ENCODE data around the gene BRCC3. TPM values are rescaled to one million over a fixed set of nuclear protein-coding genes. Genes with fewer than 3 reads are reported as not detected.

The BRCC3 gene
- polyA plus RNA-seq, 1 donor (not counting 4 experiments of a cell fraction or from before 2014, with no cell fraction given): 24.8 TPM

- no peak for TF ChIP-seq CTCF (optimal IDR thresholded peaks at IDR 0.05 in 1 of 3, IDR thresholded peaks at IDR 0.05 in 1 of 3, conservative IDR thresholded peaks at IDR 0.05 in 1 of 3; ENCODE audit: extremely low read depth in 1 of 3, insufficient read depth in 2 of 3, low read length in 3 of 3)
- TF ChIP-seq EZH2 (IDR thresholded peaks at IDR 0.05; ENCODE audit: low read length): no peak
Measured at GRCh38 chrX:155132110-155132509, 60.8 kb downstream of the BRCC3 start.

GRCh38 chrX:155134255-155134654 lies 62.9 kb downstream of the BRCC3 start:
- no peaks in the 10 kb centered on the region for H3K79me2 ChIP-seq (ENCODE audit: control insufficient read depth, insufficient read depth, low read length)
- H3K36me3 ChIP-seq (ENCODE audit: control insufficient read depth in 2 of 2, extremely low read depth in 1 of 2, insufficient read depth in 2 of 2, low read length in 2 of 2): no peaks in the 10 kb centered on the region
- no peaks in the 10 kb centered on the region for H3K9me3 ChIP-seq (ENCODE audit: control insufficient read depth, low read depth, low read length)
- H3K27me3 ChIP-seq (ENCODE audit: control insufficient read depth, extremely low read depth, insufficient read depth, low read length): no peaks in the 10 kb centered on the region
- FAIRE-seq: no peak
- H3K27ac ChIP-seq (ENCODE audit: control insufficient read depth, insufficient read depth, low read length): no peak overlapping the region
- TF ChIP-seq CTCF (optimal IDR thresholded peaks at IDR 0.05 in 1 of 3, IDR thresholded peaks at IDR 0.05 in 1 of 3, conservative IDR thresholded peaks at IDR 0.05 in 1 of 3; ENCODE audit: extremely low read depth in 1 of 3, insufficient read depth in 2 of 3, low read length in 3 of 3) (no peak), EZH2 (IDR thresholded peaks at IDR 0.05; ENCODE audit: low read length) (no peak)
- no peak overlapping the region for H2AFZ ChIP-seq (ENCODE audit: control insufficient read depth, low read length)
- dilution Hi-C loops (cut with MboI; ENCODE audit: extremely low pct_ligation_motif_present, low sequenced_read_pairs): no loop called here
- H3K4me1 ChIP-seq (ENCODE audit: control insufficient read depth, extremely low read depth, insufficient read depth, low read length): no peaks in the 10 kb centered on the region
- H3K9ac ChIP-seq (ENCODE audit: control insufficient read depth, extremely low read depth, insufficient read depth, low read length): no peak overlapping the region
- no peaks in the 10 kb centered on the region for H3K9me1 ChIP-seq (ENCODE audit: control insufficient read depth, extremely low read depth, insufficient read depth, low read length)
- H3K4me3 ChIP-seq (ENCODE audit: control insufficient read depth in 2 of 3, extremely low read depth in 1 of 3, insufficient read depth in 2 of 3, low read depth in 1 of 3, low read length in 3 of 3): no peak overlapping the region
- H3K4me2 ChIP-seq (ENCODE audit: control insufficient read depth, extremely low read depth, insufficient read depth, low read depth, low read length): no peak overlapping the region
- no peak for DNase-seq (ENCODE audit: low read depth, low spot score)
- no peaks in the 10 kb centered on the region for H4K20me1 ChIP-seq (ENCODE audit: control insufficient read depth, extremely low read depth, insufficient read depth, low read length)

More at GRCh38 chrX:155132110-155132509, 60.8 kb downstream of the BRCC3 start:
- H3K79me2 ChIP-seq (ENCODE audit: control insufficient read depth, insufficient read depth, low read length): no peaks in the 10 kb centered on the region
- H2AFZ ChIP-seq (ENCODE audit: control insufficient read depth, low read length): no peak overlapping the region
- no peaks in the 10 kb centered on the region for H4K20me1 ChIP-seq (ENCODE audit: control insufficient read depth, extremely low read depth, insufficient read depth, low read length)
- no peak overlapping the region for H3K9ac ChIP-seq (ENCODE audit: control insufficient read depth, extremely low read depth, insufficient read depth, low read length)
- DNase-seq (ENCODE audit: low read depth, low spot score) (no peak), FAIRE-seq (no peak)
- H3K9me1 ChIP-seq (ENCODE audit: control insufficient read depth, extremely low read depth, insufficient read depth, low read length): no peaks in the 10 kb centered on the region
- H3K4me2 ChIP-seq (ENCODE audit: control insufficient read depth, extremely low read depth, insufficient read depth, low read depth, low read length): no peak overlapping the region
- no peaks in the 10 kb centered on the region for H3K4me1 ChIP-seq (ENCODE audit: control insufficient read depth, extremely low read depth, insufficient read depth, low read length)
- H3K4me3 ChIP-seq (ENCODE audit: control insufficient read depth in 2 of 3, extremely low read depth in 1 of 3, insufficient read depth in 2 of 3, low read depth in 1 of 3, low read length in 3 of 3): no peak overlapping the region
- H3K9me3 ChIP-seq (ENCODE audit: control insufficient read depth, low read depth, low read length): no peaks in the 10 kb centered on the region
- no peaks in the 10 kb centered on the region for H3K36me3 ChIP-seq (ENCODE audit: control insufficient read depth in 2 of 2, extremely low read depth in 1 of 2, insufficient read depth in 2 of 2, low read length in 2 of 2)
- H3K27me3 ChIP-seq (ENCODE audit: control insufficient read depth, extremely low read depth, insufficient read depth, low read length): no peaks in the 10 kb centered on the region
- no peak overlapping the region for H3K27ac ChIP-seq (ENCODE audit: control insufficient read depth, insufficient read depth, low read length)
- dilution Hi-C loops (cut with MboI; ENCODE audit: extremely low pct_ligation_motif_present, low sequenced_read_pairs): no loop called here
